ENCODE data around the gene CUZD1. TPM values are rescaled to one million over a fixed set of nuclear protein-coding genes. Genes with fewer than 3 reads are reported as not detected.

CUZD1 gene
- total and polyA plus RNA-seq, 2 experiments from 2014 or later: 3.1 to 4.1 TPM

DNA sequence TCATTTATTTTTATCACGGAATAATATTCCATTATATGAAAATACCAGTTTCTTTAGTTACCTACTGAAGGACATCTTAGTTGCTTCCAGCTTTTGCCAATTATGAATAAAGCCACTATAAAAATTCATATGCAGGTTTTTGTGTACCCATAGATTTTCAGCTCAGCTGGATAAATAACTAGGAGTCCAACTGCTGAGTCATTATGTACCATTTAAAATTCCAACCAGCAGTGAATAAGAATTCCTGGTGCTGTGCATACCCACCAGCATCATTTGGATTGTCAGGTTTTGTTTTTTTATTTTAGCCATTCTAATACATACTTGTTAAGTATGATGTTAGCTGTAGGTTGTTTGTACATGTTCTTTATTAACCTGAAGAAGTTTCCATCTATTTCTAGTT lies 19.2 kb upstream of the CUZD1 start (continued):
- TF ChIP-seq ETS1 (IDR thresholded peaks at IDR 0.05) (no peak), ZNF114 (CRISPR knock-in tag; IDR thresholded peaks at IDR 0.05) (no peak), CREB1 (CRISPR knock-in tag; IDR thresholded peaks at IDR 0.05; ENCODE audit: low read depth) (no peak), EZH2 (IDR thresholded peaks at IDR 0.05; ENCODE audit: low read depth, unreplicated experiment) (no peak)

GRCh38 chr10:122864194-122864592 lies 18.5 kb upstream of the CUZD1 start:
- H3K4me1 ChIP-seq (ENCODE audit: insufficient read depth): 0 out of 2 replicates have a peak, but pooled peaks cover 3% of the 10 kb centered on the region
- H3K27ac Mint-ChIP-seq: no peak overlapping the region
- peaks cover 20% of the 10 kb centered on the region for H3K36me3 ChIP-seq (ENCODE audit: insufficient read depth)
- H3K4me3 ChIP-seq: no peak overlapping the region
- no peak overlapping the region for H3K4me3 Mint-ChIP-seq
- H3K27ac ChIP-seq (ENCODE audit: low read depth): no peak overlapping the region
- H2AFZ ChIP-seq: no peak overlapping the region
- no peak for DNase-seq (ENCODE audit: low spot score)
- no peaks in the 10 kb centered on the region for H3K9me2 ChIP-seq (ENCODE audit: insufficient read depth)
- no peak for ATAC-seq
- peaks cover 94% of the 10 kb centered on the region for H3K79me2 ChIP-seq (replicated peaks; ENCODE audit: insufficient read depth)
- H3K27me3 ChIP-seq (ENCODE audit: insufficient read depth): no peaks in the 10 kb centered on the region
- peaks cover 35% of the 10 kb centered on the region for H3K9me3 Mint-ChIP-seq
- H4K20me1 ChIP-seq (replicated peaks; ENCODE audit: insufficient read depth): peaks cover 8% of the 10 kb centered on the region; the same call in 1 of the 2 replicates
- TF ChIP-seq, protein P1, sequence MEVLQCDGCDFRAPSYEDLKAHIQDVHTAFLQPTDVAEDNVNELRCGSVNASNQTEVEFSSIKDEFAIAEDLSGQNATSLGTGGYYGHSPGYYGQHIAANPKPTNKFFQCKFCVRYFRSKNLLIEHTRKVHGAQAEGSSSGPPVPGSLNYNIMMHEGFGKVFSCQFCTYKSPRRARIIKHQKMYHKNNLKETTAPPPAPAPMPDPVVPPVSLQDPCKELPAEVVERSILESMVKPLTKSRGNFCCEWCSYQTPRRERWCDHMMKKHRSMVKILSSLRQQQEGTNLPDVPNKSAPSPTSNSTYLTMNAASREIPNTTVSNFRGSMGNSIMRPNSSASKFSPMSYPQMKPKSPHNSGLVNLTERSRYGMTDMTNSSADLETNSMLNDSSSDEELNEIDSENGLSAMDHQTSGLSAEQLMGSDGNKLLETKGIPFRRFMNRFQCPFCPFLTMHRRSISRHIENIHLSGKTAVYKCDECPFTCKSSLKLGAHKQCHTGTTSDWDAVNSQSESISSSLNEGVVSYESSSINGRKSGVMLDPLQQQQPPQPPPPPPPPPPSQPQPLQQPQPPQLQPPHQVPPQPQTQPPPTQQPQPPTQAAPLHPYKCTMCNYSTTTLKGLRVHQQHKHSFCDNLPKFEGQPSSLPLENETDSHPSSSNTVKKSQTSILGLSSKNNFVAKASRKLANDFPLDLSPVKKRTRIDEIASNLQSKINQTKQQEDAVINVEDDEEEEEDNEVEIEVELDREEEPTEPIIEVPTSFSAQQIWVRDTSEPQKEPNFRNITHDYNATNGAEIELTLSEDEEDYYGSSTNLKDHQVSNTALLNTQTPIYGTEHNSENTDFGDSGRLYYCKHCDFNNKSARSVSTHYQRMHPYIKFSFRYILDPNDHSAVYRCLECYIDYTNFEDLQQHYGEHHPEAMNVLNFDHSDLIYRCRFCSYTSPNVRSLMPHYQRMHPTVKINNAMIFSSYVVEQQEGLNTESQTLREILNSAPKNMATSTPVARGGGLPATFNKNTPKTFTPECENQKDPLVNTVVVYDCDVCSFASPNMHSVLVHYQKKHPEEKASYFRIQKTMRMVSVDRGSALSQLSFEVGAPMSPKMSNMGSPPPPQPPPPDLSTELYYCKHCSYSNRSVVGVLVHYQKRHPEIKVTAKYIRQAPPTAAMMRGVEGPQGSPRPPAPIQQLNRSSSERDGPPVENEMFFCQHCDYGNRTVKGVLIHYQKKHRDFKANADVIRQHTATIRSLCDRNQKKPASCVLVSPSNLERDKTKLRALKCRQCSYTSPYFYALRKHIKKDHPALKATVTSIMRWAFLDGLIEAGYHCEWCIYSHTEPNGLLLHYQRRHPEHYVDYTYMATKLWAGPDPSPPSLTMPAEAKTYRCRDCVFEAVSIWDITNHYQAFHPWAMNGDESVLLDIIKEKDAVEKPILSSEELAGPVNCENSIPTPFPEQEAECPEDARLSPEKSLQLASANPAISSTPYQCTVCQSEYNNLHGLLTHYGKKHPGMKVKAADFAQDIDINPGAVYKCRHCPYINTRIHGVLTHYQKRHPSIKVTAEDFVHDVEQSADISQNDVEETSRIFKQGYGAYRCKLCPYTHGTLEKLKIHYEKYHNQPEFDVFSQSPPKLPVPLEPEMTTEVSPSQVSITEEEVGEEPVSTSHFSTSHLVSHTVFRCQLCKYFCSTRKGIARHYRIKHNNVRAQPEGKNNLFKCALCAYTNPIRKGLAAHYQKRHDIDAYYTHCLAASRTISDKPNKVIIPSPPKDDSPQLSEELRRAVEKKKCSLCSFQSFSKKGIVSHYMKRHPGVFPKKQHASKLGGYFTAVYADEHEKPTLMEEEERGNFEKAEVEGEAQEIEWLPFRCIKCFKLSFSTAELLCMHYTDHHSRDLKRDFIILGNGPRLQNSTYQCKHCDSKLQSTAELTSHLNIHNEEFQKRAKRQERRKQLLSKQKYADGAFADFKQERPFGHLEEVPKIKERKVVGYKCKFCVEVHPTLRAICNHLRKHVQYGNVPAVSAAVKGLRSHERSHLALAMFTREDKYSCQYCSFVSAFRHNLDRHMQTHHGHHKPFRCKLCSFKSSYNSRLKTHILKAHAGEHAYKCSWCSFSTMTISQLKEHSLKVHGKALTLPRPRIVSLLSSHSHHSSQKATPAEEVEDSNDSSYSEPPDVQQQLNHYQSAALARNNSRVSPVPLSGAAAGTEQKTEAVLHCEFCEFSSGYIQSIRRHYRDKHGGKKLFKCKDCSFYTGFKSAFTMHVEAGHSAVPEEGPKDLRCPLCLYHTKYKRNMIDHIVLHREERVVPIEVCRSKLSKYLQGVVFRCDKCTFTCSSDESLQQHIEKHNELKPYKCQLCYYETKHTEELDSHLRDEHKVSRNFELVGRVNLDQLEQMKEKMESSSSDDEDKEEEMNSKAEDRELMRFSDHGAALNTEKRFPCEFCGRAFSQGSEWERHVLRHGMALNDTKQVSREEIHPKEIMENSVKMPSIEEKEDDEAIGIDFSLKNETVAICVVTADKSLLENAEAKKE (CRISPR knock-in tag; IDR thresholded peaks at IDR 0.05): no peak
- no peak for TF ChIP-seq ZNF114 (CRISPR knock-in tag; IDR thresholded peaks at IDR 0.05)
- no peak for TF ChIP-seq STAT1 (IDR thresholded peaks at IDR 0.05; ENCODE audit: unreplicated experiment)
- peaks cover 34% of the 10 kb centered on the region for H3K36me3 Mint-ChIP-seq (ENCODE audit: low read depth)
- H3K27me3 Mint-ChIP-seq (ENCODE audit: insufficient read depth, low read depth, poor library complexity): no peaks in the 10 kb centered on the region
- H3K4me2 ChIP-seq: no peak overlapping the region
- no peaks in the 10 kb centered on the region for H3F3A ChIP-seq (replicated peaks; ENCODE audit: low read depth)
- H3K4me1 Mint-ChIP-seq: peaks cover 6% of the 10 kb centered on the region; the same call in 2 of the 3 replicates
